HG02852 (cell line): Measurements from ENCODE around the gene FCHSD2.
"Not testable (repeated sequence)": the region's sequence is repeated elsewhere in the genome, so short reads cannot be mapped to it uniquely, and the experiment has no call there.

ENCODE experiments used
- ATAC-seq: cut with Tn5 transposase; IDR thresholded peaks from one replicate; pipeline ENCODE4 v1.9.1; 2021; ENCODE audit warnings: mild to moderate bottlenecking, moderate library complexity; ENCODE audit not compliant: unreplicated experiment

Gene FCHSD2

GRCh38 chr11:73126804-73127480, 15.2 kb downstream of the FCHSD2 start:
- no peak for ATAC-seq

GRCh38 chr11:73124800-73125199, 17.3 kb downstream of the FCHSD2 start:
- no peak for ATAC-seq

GRCh38 chr11:73123892-73124291, 18.2 kb downstream of the FCHSD2 start:
- ATAC-seq = not testable (repeated sequence)

- no peak for ATAC-seq
These were observed 20.4 kb downstream of the FCHSD2 start for GRCh38 chr11:73121692-73122091.

GRCh38 chr11:73117071-73117470, 25.0 kb downstream of the FCHSD2 start:
- no peak for ATAC-seq

GRCh38 chr11:73116636-73117035, 25.5 kb downstream of the FCHSD2 start:
- no peak for ATAC-seq

GRCh38 chr11:73114835-73115220, 27.3 kb downstream of the FCHSD2 start:
- no peak for ATAC-seq

- no peak for ATAC-seq
These were observed 27.8 kb downstream of the FCHSD2 start for GRCh38 chr11:73114110-73114834.

GRCh38 chr11:73113426-73113825, 28.7 kb downstream of the FCHSD2 start:
- ATAC-seq = no peak

GRCh38 chr11:73107597-73107996, 34.5 kb downstream of the FCHSD2 start:
- no peak for ATAC-seq

- ATAC-seq = no peak
These were observed 35.8 kb downstream of the FCHSD2 start for GRCh38 chr11:73106347-73106746.

- ATAC-seq = no peak
These were observed 41.5 kb downstream of the FCHSD2 start for GRCh38 chr11:73100578-73100977.

- ATAC-seq = no peak
These were observed 42.4 kb downstream of the FCHSD2 start for GRCh38 chr11:73099512-73100266.

GRCh38 chr11:73095613-73096012, 46.5 kb downstream of the FCHSD2 start:
- ATAC-seq = no peak

GRCh38 chr11:73091521-73092305, 50.4 kb downstream of the FCHSD2 start:
- no peak for ATAC-seq

GRCh38 chr11:73087730-73088129, 54.4 kb downstream of the FCHSD2 start:
- no peak for ATAC-seq

- ATAC-seq = no peak
These were observed 56.8 kb downstream of the FCHSD2 start for GRCh38 chr11:73085189-73085875.

GRCh38 chr11:73078631-73079030, 63.5 kb downstream of the FCHSD2 start:
- no peak for ATAC-seq

- no peak for ATAC-seq
These were observed 64.7 kb downstream of the FCHSD2 start for GRCh38 chr11:73077454-73077853.

GRCh38 chr11:73074319-73074718, 67.8 kb downstream of the FCHSD2 start:
- ATAC-seq = no peak
